Endothelial cell of umbilical vein (primary cell): ENCODE data around the gene BBX. TPM values are rescaled to one million over a fixed set of nuclear protein-coding genes. Genes with fewer than 3 reads are reported as not detected.

Experiments
- BruUV-seq: library from RNA; stranded (reverse); fragments of 400-500 nt; replicated peaks from 2 replicates; lab custom pipeline; 2021; lab: Mats Ljungman, UMichigan
- CTCF ChIA-PET: fragments of 300-600, 350-600 bp; sonication (Branson Sonifier 250); formaldehyde crosslinking; loops from one replicate; lab custom pipeline; 2021; ENCODE audit warnings: antibody characterized with exemption, inconsistent platforms; lab: Charles Lee
- POLR2A ChIA-PET: fragments of 300-600, 350-600 bp; sonication (Branson Sonifier 250); formaldehyde crosslinking; loops from one replicate; lab custom pipeline; 2021; ENCODE audit warnings: antibody characterized with exemption, inconsistent platforms; lab: Charles Lee
- DNase-seq: peaks from one replicate; pipeline ENCODE4 v3.0.0-alpha.2; 2011; ENCODE audit warnings: low read depth, low spot score
- FAIRE-seq: peaks from 2 replicates; lab custom pipeline; 2011; peaks lifted over from hg19 to GRCh38; lab: Jason Lieb, UNC
- H2AFZ ChIP-seq: 2 replicates; pipeline ENCODE4 v1.6.0; 2012; ENCODE audit warnings: low read depth, low read length, control low read depth, inconsistent platforms
- H3K27ac ChIP-seq: 2 replicates; pipeline ENCODE4 v1.5.1; 2011; ENCODE audit warnings: low read depth, mild to moderate bottlenecking, control low read depth, low read length, moderate library complexity; ENCODE audit not compliant: insufficient read depth
- H3K27me3 ChIP-seq, 2 experiments: 2 replicates each; pipeline versions ENCODE4 v1.6.0 to v1.6.1; 2011; ENCODE audit warnings: low read length in 2 of 2, mixed read lengths in 1 of 2; ENCODE audit not compliant: control insufficient read depth in 2 of 2, insufficient read depth in 2 of 2
- H3K36me3 ChIP-seq, 2 experiments: 2 replicates in 1 of 2; 3 replicates in 1 of 2; pipeline ENCODE4 v1.5.1; 2011; ENCODE audit warnings: low read length in 2 of 2, mild to moderate bottlenecking in 1 of 2, moderate library complexity in 1 of 2; ENCODE audit not compliant: control insufficient read depth in 2 of 2, insufficient read depth in 2 of 2; ENCODE audit errors: extremely low read depth in 1 of 2
- H3K4me1 ChIP-seq: 3 replicates; pipeline ENCODE4 v1.5.1; 2011; ENCODE audit warnings: mild to moderate bottlenecking, low read length; ENCODE audit not compliant: control insufficient read depth, insufficient read depth; ENCODE audit errors: extremely low read depth
- H3K4me2 ChIP-seq: 2 replicates; pipeline ENCODE4 v1.6.1; 2011; ENCODE audit warnings: low read length, control low read depth, mixed read lengths; ENCODE audit not compliant: insufficient read depth
- H3K4me3 ChIP-seq, 3 experiments: fragments of 200-600 bp in 1 of 3; sonication (generic), shearing (Covaris generic) in 1 of 3; replicated peaks in 1 of 3; 2 replicates each; pipeline ENCODE4 v1.5.1; 2011 to 2016; ENCODE audit warnings: control low read depth in 3 of 3, low read length in 3 of 3, mild to moderate bottlenecking in 2 of 3, inconsistent platforms in 1 of 3, low read depth in 1 of 3, moderate library complexity in 1 of 3; ENCODE audit not compliant: insufficient read depth in 1 of 3
- H3K79me2 ChIP-seq: 2 replicates; pipeline ENCODE4 v1.6.0; 2012; ENCODE audit warnings: low read length, inconsistent platforms; ENCODE audit not compliant: control insufficient read depth, insufficient read depth
- H3K9ac ChIP-seq: replicated peaks from 2 replicates; pipeline ENCODE3; 2011; ENCODE audit warnings: low read length, control low read depth; ENCODE audit not compliant: insufficient read depth; ENCODE audit errors: extremely low read depth
- H3K9me1 ChIP-seq: replicated peaks from 3 replicates; pipeline ENCODE4 v1.6.0; 2011; ENCODE audit warnings: mild to moderate bottlenecking, low read length; ENCODE audit not compliant: control insufficient read depth, insufficient read depth; ENCODE audit errors: extremely low read depth
- H3K9me3 ChIP-seq: replicated peaks from 2 replicates; pipeline ENCODE4 v1.5.1; 2012; ENCODE audit warnings: low read length, inconsistent platforms; ENCODE audit not compliant: control insufficient read depth, insufficient read depth
- H4K20me1 ChIP-seq: replicated peaks from 2 replicates; pipeline ENCODE3; 2011; ENCODE audit warnings: mild to moderate bottlenecking, low read length; ENCODE audit not compliant: control insufficient read depth, insufficient read depth; ENCODE audit errors: extremely low read depth
- CTCF ChIP-seq, 2 donors: IDR thresholded peaks; 1 replicate in 1 of 2; 2 replicates in 1 of 2; pipeline ENCODE4 v1.5.1; 2011; ENCODE audit warnings: low read length in 2 of 2, mild to moderate bottlenecking in 2 of 2, moderate library complexity in 2 of 2, control low read depth in 1 of 2, inconsistent platforms in 1 of 2, low read depth in 1 of 2; ENCODE audit not compliant: insufficient read depth in 1 of 2; ENCODE audit errors: extremely low read depth in 1 of 2
- EZH2 ChIP-seq: IDR thresholded peaks from 2 replicates; pipeline ENCODE4 v1.6.1; 2012; ENCODE audit warnings: borderline replicate concordance, low read depth, mild to moderate bottlenecking, moderate library complexity, low read length, inconsistent platforms; ENCODE audit not compliant: severe bottlenecking
- FOS ChIP-seq: IDR thresholded peaks from 2 replicates; pipeline ENCODE4 v1.6.1; 2011; ENCODE audit warnings: mild to moderate bottlenecking, low read length, moderate library complexity, borderline replicate concordance; ENCODE audit not compliant: insufficient read depth
- GATA2 ChIP-seq: IDR thresholded peaks from 2 replicates; pipeline ENCODE4 v1.7.0; 2011; ENCODE audit warnings: low read depth, mild to moderate bottlenecking, moderate library complexity, mixed read lengths, low read length; ENCODE audit not compliant: insufficient read length, insufficient read depth
- JUN ChIP-seq: IDR thresholded peaks from 2 replicates; pipeline ENCODE4 v1.6.1; 2011; ENCODE audit warnings: borderline replicate concordance, low read depth; ENCODE audit not compliant: insufficient read length, insufficient read depth
- MAX ChIP-seq: IDR thresholded peaks from 2 replicates; pipeline ENCODE4 v1.6.1; 2011; ENCODE audit not compliant: insufficient read depth, insufficient read length
- MYC ChIP-seq: IDR thresholded peaks from one replicate; pipeline ENCODE4 v1.6.1; 2011; ENCODE audit warnings: mild to moderate bottlenecking, low read depth, low read length
- POLR2A ChIP-seq: IDR thresholded peaks from 2 replicates; pipeline ENCODE4 v1.6.1; 2012; ENCODE audit warnings: low read depth, mild to moderate bottlenecking, control low read depth, low read length
- POLR2AphosphoS5 ChIP-seq: IDR thresholded peaks from 2 replicates; pipeline ENCODE4 v1.6.1; 2012; ENCODE audit warnings: low read depth, mild to moderate bottlenecking, control low read depth, low read length, moderate library complexity; ENCODE audit not compliant: insufficient read depth
- dilution Hi-C: fragments of 300-500 bp; cut with MboI; formaldehyde crosslinking; loops from one replicate; pipeline ENCODE4 v1.15.0; 2019; ENCODE audit warnings: low sequenced_read_pairs; ENCODE audit not compliant: extremely low pct_ligation_motif_present
- intact Hi-C: fragments of 100-400 bp; cut with micrococcal nuclease; formaldehyde crosslinking; loops from one replicate; pipeline ENCODE4 v1.10.0; 2022
- polyA plus RNA-seq, 4 experiments: library from polyadenylated mRNA; depleted of rRNA in 3 of 4; stranded (reverse) in 3 of 4; unstranded in 1 of 4; fragments of >200 nt; gene quantifications; 2 replicates each; pipeline versions ENCODE4 v1.2.1 to v1.2.3, GENCODE V29; 2011 to 2012; ENCODE audit warnings: missing spikeins in 1 of 4
- total RNA-seq: library from RNA; stranded (reverse); gene quantifications from 2 replicates; pipeline ENCODE4 v1.2.3, GENCODE V29; 2021

Gene BBX
- total and polyA plus RNA-seq, 2 donors (not counting 3 experiments of a cell fraction or from before 2014, with no cell fraction given): 21.4 to 43.4 TPM

- Histone ChIP-seq H3K27ac (no peak overlapping the region), H3K9ac (no peak overlapping the region), H3K79me2 (no peaks in the 10 kb centered on the region), H3K4me1 (no peaks in the 10 kb centered on the region), H3K9me3 (no peaks in the 10 kb centered on the region), H2AFZ (no peak overlapping the region), H3K4me3 (no peak overlapping the region), H4K20me1 (no peaks in the 10 kb centered on the region), H3K9me1 (no peaks in the 10 kb centered on the region), H3K4me2 (no peak overlapping the region), H3K36me3 (no peaks in the 10 kb centered on the region), H3K27me3 (peaks cover 1 to 6% of the 10 kb centered on the region in 2 experiments)
- intact Hi-C loops (no loop called here), dilution Hi-C loops (no loop called here)
- FAIRE-seq (no peak), DNase-seq (no peak)
- TF ChIP-seq POLR2A (no peak), FOS (no peak), EZH2 (no peak), MYC (no peak), MAX (no peak), POLR2AphosphoS5 (no peak), GATA2 (no peak), CTCF (IDR thresholded peaks at IDR 0.05; ENCODE audit: extremely low read depth in 1 of 2, insufficient read depth in 1 of 2, low read depth in 1 of 2, low read length in 2 of 2) (no peak), JUN (no peak)
- CTCF ChIA-PET: interaction anchor here (1.0 to 1.6 kb wide), 2 partner anchors 17 to 248 kb away, joined by 3 to 6 read pairs; no protein-coding TSS in a partner anchor
- no TSS peak for BruUV-seq
- POLR2A ChIA-PET: no interaction called here
Observed at GRCh38 chr3:107493134-107493533, 29.6 kb upstream of the BBX start.
